Activated CD4-positive, alpha-beta T cell treated with anti-CD3 and anti-CD28 coated beads, Interleukin-2, amount 50 U/mL, for 4 hours (primary cell): ENCODE results near the gene ACP4.
"Not testable (repeated sequence)": the region's sequence is repeated elsewhere in the genome, so short reads cannot be mapped to it uniquely, and the experiment has no call there.

Experiments
- DNase-seq, 2 experiments: peaks; one replicate each; pipeline ENCODE4 v3.0.0-alpha.2; 2020

ACP4 gene

GRCh38 chr19:50790396-50790795, at the start of gene ACP4:
TSS of gene ACP4 (plus strand) at chr19:50790415. CDS start at chr19:50790415, 0 bp downstream.
- DNase-seq: no peak

GRCh38 chr19:50741179-50741933, 48.9 kb upstream of the ACP4 start:
- no peak for DNase-seq

GRCh38 chr19:50743537-50743936, 46.7 kb upstream of the ACP4 start:
- DNase-seq: no peak

- no peak for DNase-seq
Observed at GRCh38 chr19:50745221-50745620, 45.0 kb upstream of the ACP4 start.

GRCh38 chr19:50747141-50747540, 43.1 kb upstream of the ACP4 start:
- not testable (repeated sequence) for DNase-seq

GRCh38 chr19:50749490-50749889, 40.7 kb upstream of the ACP4 start:
- no peak for DNase-seq

- no peak for DNase-seq
Observed at GRCh38 chr19:50750010-50750409, 40.2 kb upstream of the ACP4 start.

GRCh38 chr19:50753879-50754278, 36.3 kb upstream of the ACP4 start:
- no peak for DNase-seq

- DNase-seq: not testable (repeated sequence)
Observed at GRCh38 chr19:50756244-50756643, 34.0 kb upstream of the ACP4 start.

- DNase-seq: not testable (repeated sequence)
Observed at GRCh38 chr19:50757624-50758023, 32.6 kb upstream of the ACP4 start.

- DNase-seq: not testable (repeated sequence)
Observed at GRCh38 chr19:50759076-50759475, 31.1 kb upstream of the ACP4 start.

GRCh38 chr19:50759886-50760285, 30.3 kb upstream of the ACP4 start:
- DNase-seq: no peak

- not testable (repeated sequence) for DNase-seq
Observed at GRCh38 chr19:50761501-50761900, 28.7 kb upstream of the ACP4 start.

GRCh38 chr19:50763521-50763920, 26.7 kb upstream of the ACP4 start:
- DNase-seq: not testable (repeated sequence)

GRCh38 chr19:50764409-50764808, 25.8 kb upstream of the ACP4 start:
- DNase-seq: no peak

GRCh38 chr19:50766746-50767145, 23.5 kb upstream of the ACP4 start:
- DNase-seq: not testable (repeated sequence)

GRCh38 chr19:50767263-50767662, 23.0 kb upstream of the ACP4 start:
- not testable (repeated sequence) for DNase-seq

- no peak for DNase-seq
Observed at GRCh38 chr19:50768277-50768676, 21.9 kb upstream of the ACP4 start.

- DNase-seq: not testable (repeated sequence)
Observed at GRCh38 chr19:50770164-50770563, 20.1 kb upstream of the ACP4 start, which contains the start of gene GPR32. TSS of gene GPR32 (plus strand) at chr19:50770464. CDS start at chr19:50770601, 137 bp downstream.

- DNase-seq: no peak
Observed at GRCh38 chr19:50770888-50771287, 19.3 kb upstream of the ACP4 start.

- no peak for DNase-seq
Observed at GRCh38 chr19:50772476-50772875, 17.7 kb upstream of the ACP4 start.

- not testable (repeated sequence) for DNase-seq
Observed at GRCh38 chr19:50772912-50773311, 17.3 kb upstream of the ACP4 start.

GRCh38 chr19:50773454-50773853, 16.8 kb upstream of the ACP4 start:
- DNase-seq: not testable (repeated sequence)

GRCh38 chr19:50776131-50776530, 14.1 kb upstream of the ACP4 start:
- no peak for DNase-seq

GRCh38 chr19:50777261-50777660, 13.0 kb upstream of the ACP4 start:
- no peak for DNase-seq
